GM19463 (cell line): Measurements from ENCODE around the gene SLC38A8.

Source experiments
- ATAC-seq: cut with Tn5 transposase; IDR thresholded peaks from one replicate; pipeline ENCODE4 v1.9.1; 2021; ENCODE audit warnings: mild to moderate bottlenecking, moderate library complexity; ENCODE audit not compliant: unreplicated experiment

The SLC38A8 gene

GRCh38 chr16:84068783-84069462, 26.3 kb upstream of the SLC38A8 start:
- no peak for ATAC-seq

GRCh38 chr16:84068041-84068440, 25.4 kb upstream of the SLC38A8 start:
- ATAC-seq = no peak

- ATAC-seq = no peak
Measured at GRCh38 chr16:84067640-84068039, 25.0 kb upstream of the SLC38A8 start.

- ATAC-seq = no peak
Measured at GRCh38 chr16:84065536-84066132, 23.0 kb upstream of the SLC38A8 start.

GRCh38 chr16:84063980-84064379, 21.4 kb upstream of the SLC38A8 start:
- no peak for ATAC-seq

GRCh38 chr16:84062734-84063640, 20.4 kb upstream of the SLC38A8 start:
- ATAC-seq = no peak

GRCh38 chr16:84061236-84061819, 18.7 kb upstream of the SLC38A8 start:
- ATAC-seq = no peak

- no peak for ATAC-seq
Measured at GRCh38 chr16:84059946-84060901, 17.6 kb upstream of the SLC38A8 start.

- ATAC-seq = no peak
Measured at GRCh38 chr16:84059111-84059510, 16.5 kb upstream of the SLC38A8 start.

GRCh38 chr16:84058664-84059063, 16.1 kb upstream of the SLC38A8 start:
- ATAC-seq = no peak

GRCh38 chr16:84058211-84058610, 15.6 kb upstream of the SLC38A8 start:
- ATAC-seq = no peak

GRCh38 chr16:84056933-84057332, 14.3 kb upstream of the SLC38A8 start:
- ATAC-seq = no peak

- no peak for ATAC-seq
Measured at GRCh38 chr16:84055801-84056634, 13.4 kb upstream of the SLC38A8 start.

GRCh38 chr16:84055366-84055765, 12.8 kb upstream of the SLC38A8 start:
- no peak for ATAC-seq

- ATAC-seq = no peak
Measured at GRCh38 chr16:84054916-84055315, 12.3 kb upstream of the SLC38A8 start.

- ATAC-seq = no peak
Measured at GRCh38 chr16:84054271-84054670, 11.7 kb upstream of the SLC38A8 start.

- no peak for ATAC-seq
Measured at GRCh38 chr16:84053237-84053636, 10.6 kb upstream of the SLC38A8 start.

- ATAC-seq = no peak
Measured at GRCh38 chr16:84052071-84052622, 9.6 kb upstream of the SLC38A8 start.

GRCh38 chr16:84050316-84050715, 7.7 kb upstream of the SLC38A8 start:
- ATAC-seq = no peak
